ENCODE results near the gene AUNIP.

The AUNIP gene

GRCh38 chr1:25870614-25871013 lies 11.4 kb upstream of the AUNIP start:
- no peaks in the 10 kb centered on the region for H3K36me3 ChIP-seq
- H3K27ac ChIP-seq, result peak overlapping the region; percentile 18; the same call in 1 of the 2 replicates
- peak overlapping the region; percentile 3; the same call in 1 of the 2 replicates for H3K9ac ChIP-seq
- peaks cover 55% of the 10 kb centered on the region for H3K4me1 ChIP-seq
- no peak for TF ChIP-seq Cebpa-rat (IDR thresholded peaks at IDR 0.05)
- H3K4me3 ChIP-seq, result no peak overlapping the region
- H3K9me3 ChIP-seq, result no peaks in the 10 kb centered on the region
- H4K20me1 ChIP-seq, result no peaks in the 10 kb centered on the region
- H3K27me3 ChIP-seq, result peaks cover 11% of the 10 kb centered on the region; the same call in 1 of the 2 replicates
- H3K4me2 ChIP-seq, result peak overlapping the region; percentile 79

- no peaks in the 10 kb centered on the region for H4K20me1 ChIP-seq
Measured at GRCh38 chr1:25869909-25870606, 10.8 kb upstream of the AUNIP start.

GRCh38 chr1:25867210-25867991 lies 8.1 kb upstream of the AUNIP start:
- H3K36me3 ChIP-seq, result peaks cover 12% of the 10 kb centered on the region
- H3K4me1 ChIP-seq, result peaks cover 35% of the 10 kb centered on the region

More at GRCh38 chr1:25869909-25870606, 10.8 kb upstream of the AUNIP start:
- Histone ChIP-seq H3K4me1 (peaks cover 55% of the 10 kb centered on the region), H3K27ac (no peak overlapping the region), H3K9ac (no peak overlapping the region), H3K27me3 (peaks cover 6% of the 10 kb centered on the region; the same call in 1 of the 2 replicates), H3K36me3 (no peaks in the 10 kb centered on the region), H3K4me3 (no peak overlapping the region), H3K9me3 (no peaks in the 10 kb centered on the region), H3K4me2 (peak overlapping the region; percentile 79)
- TF ChIP-seq Cebpa-rat (IDR thresholded peaks at IDR 0.05), result no peak

GRCh38 chr1:25866288-25866687 lies 7.0 kb upstream of the AUNIP start:
- no peak overlapping the region for H3K4me2 ChIP-seq
- H3K9ac ChIP-seq, result no peak overlapping the region

More at GRCh38 chr1:25867210-25867991, 8.1 kb upstream of the AUNIP start:
- H3K9me3 ChIP-seq, result no peaks in the 10 kb centered on the region
- no peaks in the 10 kb centered on the region for H3K27me3 ChIP-seq
- H3K9ac ChIP-seq, result no peak overlapping the region
- H3K27ac ChIP-seq, result no peak overlapping the region
- H3K4me3 ChIP-seq, result no peak overlapping the region
- no peak overlapping the region for H3K4me2 ChIP-seq
- no peaks in the 10 kb centered on the region for H4K20me1 ChIP-seq
- TF ChIP-seq Cebpa-rat (IDR thresholded peaks at IDR 0.05), result no peak

GRCh38 chr1:25864434-25864833 lies 5.2 kb upstream of the AUNIP start:
- Histone ChIP-seq H3K4me2 (no peak overlapping the region), H3K4me3 (no peak overlapping the region), H3K4me1 (peaks cover 33% of the 10 kb centered on the region), H3K9ac (no peak overlapping the region), H4K20me1 (no peaks in the 10 kb centered on the region), H3K36me3 (peaks cover 14% of the 10 kb centered on the region), H3K9me3 (no peaks in the 10 kb centered on the region), H3K27ac (no peak overlapping the region), H3K27me3 (no peaks in the 10 kb centered on the region)
- no peak for TF ChIP-seq Cebpa-rat (IDR thresholded peaks at IDR 0.05)

More at GRCh38 chr1:25866288-25866687, 7.0 kb upstream of the AUNIP start:
- no peaks in the 10 kb centered on the region for H4K20me1 ChIP-seq
- H3K4me3 ChIP-seq, result no peak overlapping the region
- H3K27me3 ChIP-seq, result no peaks in the 10 kb centered on the region
- peaks cover 14% of the 10 kb centered on the region for H3K36me3 ChIP-seq
- no peak overlapping the region for H3K27ac ChIP-seq
- no peaks in the 10 kb centered on the region for H3K9me3 ChIP-seq
- peaks cover 35% of the 10 kb centered on the region for H3K4me1 ChIP-seq
- TF ChIP-seq Cebpa-rat (IDR thresholded peaks at IDR 0.05), result no peak

GRCh38 chr1:25863486-25864262 lies 4.4 kb upstream of the AUNIP start:
- Histone ChIP-seq H3K27me3 (no peaks in the 10 kb centered on the region), H3K9ac (no peak overlapping the region), H3K36me3 (peaks cover 14% of the 10 kb centered on the region), H3K4me1 (peaks cover 38% of the 10 kb centered on the region), H3K4me3 (no peak overlapping the region), H3K9me3 (no peaks in the 10 kb centered on the region), H3K4me2 (no peak overlapping the region), H4K20me1 (no peaks in the 10 kb centered on the region), H3K27ac (peak overlapping the region; percentile 81; the same call in 1 of the 2 replicates)
- no peak for TF ChIP-seq Cebpa-rat (IDR thresholded peaks at IDR 0.05)

GRCh38 chr1:25862785-25863485 lies 3.7 kb upstream of the AUNIP start:
- no peak overlapping the region for H3K4me3 ChIP-seq
- H3K9me3 ChIP-seq, result no peaks in the 10 kb centered on the region
- peak overlapping the region; percentile 91; the same call in 1 of the 2 replicates for H3K4me2 ChIP-seq
- peaks cover 14% of the 10 kb centered on the region for H3K36me3 ChIP-seq
- peaks cover 45% of the 10 kb centered on the region for H3K4me1 ChIP-seq
- H3K9ac ChIP-seq, result no peak overlapping the region
- peak overlapping the region; percentile 81 for H3K27ac ChIP-seq
- TF ChIP-seq Cebpa-rat (IDR thresholded peaks at IDR 0.05), result no peak
- no peaks in the 10 kb centered on the region for H4K20me1 ChIP-seq
- H3K27me3 ChIP-seq, result no peaks in the 10 kb centered on the region

- Histone ChIP-seq H3K27ac (peak overlapping the region; percentile 81), H3K9me3 (no peaks in the 10 kb centered on the region), H3K27me3 (no peaks in the 10 kb centered on the region), H3K4me3 (peak overlapping the region; percentile 76), H3K4me2 (peak overlapping the region; percentile 91), H4K20me1 (no peaks in the 10 kb centered on the region), H3K9ac (peak overlapping the region; percentile 59), H3K36me3 (peaks cover 14% of the 10 kb centered on the region), H3K4me1 (peaks cover 48% of the 10 kb centered on the region)
- TF ChIP-seq Cebpa-rat (IDR thresholded peaks at IDR 0.05), result no peak
Measured at GRCh38 chr1:25861316-25862286, 2.3 kb upstream of the AUNIP start.
